RWPE1 (cell line): ENCODE data around the gene GFOD1.
"Not testable (repeated sequence)": the region's sequence is repeated elsewhere in the genome, so short reads cannot be mapped to it uniquely, and the experiment has no call there.

ENCODE experiments used
- CTCF ChIA-PET: fragments of 350-600 bp; sonication (Branson Sonifier 250); formaldehyde crosslinking; extraction: SDS; loops from one replicate; lab custom pipeline; 2021; lab: Yijun Ruan, JAX
- POLR2A ChIA-PET: fragments of 400-600 bp; formaldehyde crosslinking; extraction: SDS; loops from one replicate; lab custom pipeline; 2020; ENCODE audit warnings: antibody characterized with exemption; ENCODE audit not compliant: low non-redundant PET; lab: Yijun Ruan, JAX
- DNase-seq: peaks from one replicate; pipeline ENCODE4 v3.0.0; 2012; ENCODE audit warnings: low spot score
- H3K27ac ChIP-seq: fragments of 450-650 bp; 2 replicates; pipeline ENCODE4 v1.5.1; 2017
- TF ChIP-seq, protein P1 (sequence below): fragments of 450-650 bp; conservative IDR thresholded peaks from 2 replicates; pipeline ENCODE4 v1.5.1; 2017; ENCODE audit warnings: low read depth, mild to moderate bottlenecking

Gene GFOD1

DNA sequence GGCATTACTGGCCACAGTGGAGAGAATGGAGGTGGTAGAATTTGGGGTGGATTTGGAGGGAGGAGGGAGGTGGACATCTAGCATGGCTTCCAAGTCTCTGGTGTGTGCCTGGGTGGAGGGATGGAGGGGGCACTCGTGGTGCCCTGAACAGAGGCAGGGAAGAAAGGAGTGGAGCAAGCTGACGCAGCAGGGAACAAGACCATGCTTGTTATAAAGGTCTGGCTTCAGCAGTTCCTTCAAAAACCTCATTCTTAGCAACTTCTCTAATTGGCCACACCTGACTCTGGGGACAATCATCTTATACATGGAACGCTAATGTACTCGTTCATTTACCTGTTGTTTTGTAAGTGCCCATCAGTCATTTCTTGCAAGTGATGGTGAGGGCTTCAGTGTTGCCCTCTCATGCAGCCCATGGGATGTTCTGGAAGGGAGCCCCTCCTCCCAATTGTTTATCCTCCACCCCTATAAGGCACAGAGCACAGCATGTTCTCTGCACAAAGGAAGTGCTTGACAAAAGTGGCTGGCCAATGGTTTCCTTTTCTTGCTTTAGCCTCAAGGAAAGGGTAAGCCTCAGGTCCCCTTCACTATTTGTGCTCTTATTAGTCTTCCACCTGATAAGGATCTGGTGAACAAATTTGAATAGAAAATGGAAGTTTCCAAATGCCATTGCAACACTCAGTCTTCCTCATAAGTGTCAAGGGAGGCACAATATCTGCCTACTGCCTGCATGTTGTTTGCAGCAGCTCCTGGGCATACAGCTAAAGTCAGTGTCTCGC lies 39.3 kb downstream of the GFOD1 start:
- CTCF ChIA-PET = no interaction called here

DNA sequence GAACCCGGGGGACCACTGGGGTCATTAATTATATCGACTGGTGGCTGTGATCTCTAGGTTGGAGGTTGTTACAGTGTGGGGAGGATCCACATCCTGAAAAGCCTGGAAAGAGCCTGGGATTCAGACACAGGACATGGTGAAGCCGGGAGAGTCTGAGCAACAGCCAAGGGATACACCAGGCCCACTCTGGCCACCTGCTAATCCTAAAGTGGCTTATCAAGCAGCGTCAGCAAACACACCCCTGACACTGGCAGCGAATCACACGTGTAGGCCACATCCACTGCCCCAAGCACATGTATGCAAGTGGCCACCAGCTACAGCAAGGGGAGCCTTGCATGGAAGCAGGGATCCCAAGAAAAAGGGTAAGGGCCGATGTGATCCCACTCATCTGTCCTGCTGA lies 41.0 kb downstream of the GFOD1 start:
- TF ChIP-seq, protein P1, sequence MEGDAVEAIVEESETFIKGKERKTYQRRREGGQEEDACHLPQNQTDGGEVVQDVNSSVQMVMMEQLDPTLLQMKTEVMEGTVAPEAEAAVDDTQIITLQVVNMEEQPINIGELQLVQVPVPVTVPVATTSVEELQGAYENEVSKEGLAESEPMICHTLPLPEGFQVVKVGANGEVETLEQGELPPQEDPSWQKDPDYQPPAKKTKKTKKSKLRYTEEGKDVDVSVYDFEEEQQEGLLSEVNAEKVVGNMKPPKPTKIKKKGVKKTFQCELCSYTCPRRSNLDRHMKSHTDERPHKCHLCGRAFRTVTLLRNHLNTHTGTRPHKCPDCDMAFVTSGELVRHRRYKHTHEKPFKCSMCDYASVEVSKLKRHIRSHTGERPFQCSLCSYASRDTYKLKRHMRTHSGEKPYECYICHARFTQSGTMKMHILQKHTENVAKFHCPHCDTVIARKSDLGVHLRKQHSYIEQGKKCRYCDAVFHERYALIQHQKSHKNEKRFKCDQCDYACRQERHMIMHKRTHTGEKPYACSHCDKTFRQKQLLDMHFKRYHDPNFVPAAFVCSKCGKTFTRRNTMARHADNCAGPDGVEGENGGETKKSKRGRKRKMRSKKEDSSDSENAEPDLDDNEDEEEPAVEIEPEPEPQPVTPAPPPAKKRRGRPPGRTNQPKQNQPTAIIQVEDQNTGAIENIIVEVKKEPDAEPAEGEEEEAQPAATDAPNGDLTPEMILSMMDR = no peak
- ChIA-PET CTCF (interaction anchor here (0.7 kb wide), 1 partner anchor 116 kb away, joined by 3 read pairs; no protein-coding TSS in a partner anchor), POLR2A (no interaction called here)

More for the DNA sequence above, 39.3 kb downstream of the GFOD1 start:
- H3K27ac ChIP-seq = 0 out of 2 replicates have a peak overlapping the region, but pooled peaks have one; percentile 28
- DNase-seq = peak; percentile 26
- TF ChIP-seq, protein P1 = no peak
- POLR2A ChIA-PET = no interaction called here

DNA sequence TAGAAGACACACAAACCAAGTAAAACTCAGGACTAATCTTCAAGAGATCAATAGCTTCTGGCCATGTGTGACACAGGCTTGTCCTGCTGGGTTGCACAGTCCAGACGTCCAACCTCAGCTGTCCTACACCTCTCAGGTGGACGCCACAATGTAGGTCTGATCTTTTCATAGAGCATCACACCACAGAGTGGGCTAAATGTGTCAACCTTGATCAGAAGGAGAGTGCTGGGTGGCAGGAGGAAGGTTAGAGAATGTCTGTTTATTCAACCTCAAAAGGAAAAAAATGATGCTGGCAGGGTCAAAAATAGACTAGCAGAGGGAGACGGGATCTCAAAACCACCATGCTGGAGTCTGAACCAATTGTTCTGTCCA lies 41.7 kb downstream of the GFOD1 start:
- DNase-seq = no peak
- H3K27ac ChIP-seq = no peak overlapping the region
- TF ChIP-seq, protein P1 = no peak
- CTCF ChIA-PET = interaction anchor here (0.7 kb wide), 1 partner anchor 116 kb away, joined by 3 read pairs; no protein-coding TSS in a partner anchor
- POLR2A ChIA-PET = interaction anchor here (0.7 kb wide), 1 partner anchor 12 kb away, joined by 3 read pairs; no protein-coding TSS in a partner anchor

More for the DNA sequence above, 41.0 kb downstream of the GFOD1 start:
- no peak for DNase-seq
- no peak overlapping the region for H3K27ac ChIP-seq

DNA sequence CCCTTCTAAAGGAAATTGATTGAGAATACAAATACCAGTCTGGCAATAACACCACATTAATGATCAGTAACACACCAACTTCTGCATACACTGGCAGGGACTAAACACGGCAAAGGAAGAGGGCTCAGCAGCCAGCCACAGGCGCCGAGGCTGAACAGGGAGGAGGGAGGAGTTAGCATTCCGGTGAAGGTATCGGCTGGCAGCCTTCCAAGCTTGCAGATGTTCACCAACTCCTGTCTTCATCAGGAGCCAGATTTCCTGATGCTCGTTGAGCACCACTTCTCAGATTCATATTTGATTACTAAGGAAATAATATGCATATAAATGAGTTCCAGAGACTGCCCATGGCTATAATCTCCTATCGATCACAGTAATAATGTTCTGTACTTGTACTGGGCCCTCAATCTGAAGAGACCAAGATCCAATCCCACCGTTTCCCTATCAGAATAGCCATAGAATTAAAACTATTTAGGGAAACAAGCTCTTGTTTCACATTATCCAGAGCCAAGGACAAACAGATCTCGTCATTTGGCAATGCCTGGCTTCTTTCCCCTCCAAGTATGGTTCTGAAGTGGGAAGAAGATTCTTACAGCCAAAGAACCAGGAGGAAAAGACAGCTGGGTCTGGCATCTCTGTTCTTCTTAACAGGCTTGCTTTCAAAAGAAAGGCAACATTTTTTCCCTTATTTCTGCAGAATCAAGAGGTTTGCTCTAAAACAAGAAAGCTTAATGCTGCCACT lies 42.2 kb downstream of the GFOD1 start:
- POLR2A ChIA-PET = interaction anchor here (0.7 kb wide), 1 partner anchor 12 kb away, joined by 3 read pairs; no protein-coding TSS in a partner anchor
- peak overlapping the region; percentile 53 for H3K27ac ChIP-seq

DNA sequence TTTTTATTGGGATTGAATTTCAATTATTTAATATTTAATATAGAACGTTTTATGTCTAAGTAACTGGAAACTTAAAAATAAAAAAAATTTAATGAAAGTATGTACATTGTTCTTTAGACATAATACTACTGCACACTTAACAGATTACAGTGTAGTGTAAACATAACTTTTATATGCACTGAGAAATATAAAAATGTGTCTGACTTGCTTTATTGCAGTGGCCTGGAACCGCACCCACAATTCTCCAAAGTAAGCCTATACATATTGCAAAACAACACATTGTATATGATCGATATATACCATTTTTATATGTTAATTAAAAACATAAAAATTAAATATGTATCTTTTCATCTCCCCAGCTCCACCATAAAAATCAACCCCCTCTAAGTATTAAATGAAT lies 42.8 kb downstream of the GFOD1 start:
- POLR2A ChIA-PET = no interaction called here
- peak overlapping the region; percentile 53 for H3K27ac ChIP-seq
- TF ChIP-seq, protein P1 = no peak
- CTCF ChIA-PET = no interaction called here
- DNase-seq = no peak

More for the DNA sequence above, 42.2 kb downstream of the GFOD1 start:
- peak; percentile 82 for DNase-seq
- TF ChIP-seq, protein P1 = no peak
- CTCF ChIA-PET = no interaction called here

DNA sequence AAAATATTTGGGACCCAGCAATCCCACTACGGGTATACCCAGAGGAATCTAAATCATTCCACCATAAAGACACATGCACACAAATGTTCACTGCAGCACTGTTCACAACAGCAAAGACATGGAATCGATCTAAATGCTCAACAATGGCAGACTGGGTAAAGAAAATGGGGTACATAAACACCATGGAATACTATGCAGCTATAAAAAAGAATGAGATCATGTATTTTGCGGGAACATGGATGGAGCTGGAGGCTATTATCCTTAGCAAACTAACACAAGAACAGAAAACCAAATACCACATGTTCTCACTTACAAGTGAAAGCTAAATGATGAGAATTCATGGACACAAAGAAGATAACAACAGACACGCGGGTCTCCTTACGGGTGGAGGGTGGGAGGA lies 43.4 kb downstream of the GFOD1 start:
- CTCF ChIA-PET, DNase-seq, POLR2A ChIA-PET, H3K27ac ChIP-seq: not testable (repeated sequence)
